GM12875 (cell line): Measurements from ENCODE around the gene SGSH.

Source experiments
- H3K4me3 ChIP-seq: one replicate; pipeline ENCODE4 v1.5.1; 2011; ENCODE audit warnings: low read depth, low read length, control low read depth
- CTCF ChIP-seq: IDR thresholded peaks from 2 replicates; pipeline ENCODE4 v1.5.1; 2011; ENCODE audit warnings: low read depth, mild to moderate bottlenecking, control low read depth, inconsistent platforms, low read length, moderate library complexity, borderline replicate concordance; ENCODE audit not compliant: insufficient read depth

The SGSH gene

GRCh38 chr17:80214878-80215210 is 5.3 kb downstream of the SGSH start:
- TF ChIP-seq CTCF: no peak
- H3K4me3 ChIP-seq: no peak overlapping the region

- no peak for TF ChIP-seq CTCF
- no peak overlapping the region for H3K4me3 ChIP-seq
Observed at GRCh38 chr17:80214012-80214877, 5.9 kb downstream of the SGSH start.

DNA sequence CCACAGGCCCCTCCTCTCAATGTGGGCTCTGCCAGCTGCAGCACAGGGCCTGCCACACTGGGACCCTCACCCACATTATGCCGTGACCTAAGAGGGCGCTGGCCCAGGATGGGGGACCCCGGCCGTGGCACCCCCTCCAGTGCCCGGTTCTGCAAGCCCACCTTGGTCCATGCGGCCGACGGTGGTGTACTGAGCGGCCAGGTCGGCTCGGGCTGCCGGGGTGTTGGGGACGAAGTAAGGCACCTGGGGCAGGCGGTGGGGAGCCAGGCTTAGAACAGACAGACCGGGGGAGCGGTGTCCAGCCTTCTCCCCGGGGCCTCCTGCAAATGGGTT is 6.5 kb downstream of the SGSH start:
- H3K4me3 ChIP-seq: no peak overlapping the region
- no peak for TF ChIP-seq CTCF

- TF ChIP-seq CTCF: no peak
- no peak overlapping the region for H3K4me3 ChIP-seq
Observed at GRCh38 chr17:80212962-80213642, 7.0 kb downstream of the SGSH start.

DNA sequence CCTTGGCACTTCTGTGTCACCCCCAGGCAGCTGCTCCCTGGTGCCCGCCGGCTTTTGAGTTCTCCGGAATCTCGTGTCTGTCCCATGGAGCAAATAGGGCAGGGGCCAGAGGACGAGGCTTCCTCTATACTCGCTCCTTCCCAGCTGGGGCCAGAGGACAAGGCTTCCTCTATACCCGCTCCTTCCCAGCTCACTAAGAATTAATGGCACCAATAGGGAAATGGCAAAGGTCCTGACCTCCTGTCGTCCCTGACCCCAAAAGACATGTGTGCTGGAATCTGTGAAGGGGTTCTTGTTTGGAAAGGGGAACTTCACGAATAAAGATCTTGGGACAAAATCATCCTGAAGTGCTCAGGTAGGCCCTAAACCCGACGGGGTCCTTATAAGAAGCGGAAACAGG is 7.6 kb downstream of the SGSH start:
- TF ChIP-seq CTCF: no peak
- no peak overlapping the region for H3K4me3 ChIP-seq

GRCh38 chr17:80212109-80212508 is 8.0 kb downstream of the SGSH start:
- no peak overlapping the region for H3K4me3 ChIP-seq
- no peak for TF ChIP-seq CTCF
